Kidney (tissue), 14 donors: ENCODE results near the gene HSPH1. TPM values are rescaled to one million over a fixed set of nuclear protein-coding genes. Genes with fewer than 3 reads are reported as not detected.

Experiments
- DNase-seq, 5 donors: peaks; one replicate each; pipeline ENCODE4 v3.0.0-alpha.2; 2013 to 2020
- FAIRE-seq: peaks from 2 replicates; lab custom pipeline; 2012; peaks lifted over from hg19 to GRCh38; lab: Jason Lieb, UNC
- H3K27ac ChIP-seq, 2 donors: one replicate each; pipeline ENCODE4 v1.7.0; 2013; ENCODE audit warnings: low read depth in 2 of 2, low read length in 2 of 2, inconsistent platforms in 1 of 2
- H3K27me3 ChIP-seq: one replicate; pipeline ENCODE4 v1.7.1; 2013; ENCODE audit warnings: low read length, inconsistent platforms; ENCODE audit not compliant: control insufficient read depth, insufficient read depth
- H3K36me3 ChIP-seq, 3 donors: one replicate each; pipeline versions ENCODE4 v1.7.0 to v1.7.1; 2013; ENCODE audit warnings: low read length in 3 of 3, control low read depth in 1 of 3, inconsistent platforms in 1 of 3; ENCODE audit not compliant: insufficient read depth in 3 of 3, control insufficient read depth in 2 of 3
- H3K4me1 ChIP-seq, 3 donors: one replicate each; pipeline versions ENCODE4 v1.7.0 to v1.7.1; 2013; ENCODE audit warnings: low read length in 3 of 3, inconsistent platforms in 1 of 3, low read depth in 1 of 3; ENCODE audit not compliant: control insufficient read depth in 2 of 3, insufficient read depth in 2 of 3
- H3K4me3 ChIP-seq, 3 donors: one replicate each; pipeline versions ENCODE4 v1.7.0 to v1.8.1; 2013; ENCODE audit warnings: low read length in 3 of 3, control low read depth in 1 of 3, inconsistent platforms in 1 of 3
- H3K9ac ChIP-seq, 3 donors: one replicate each; pipeline versions ENCODE4 v1.7.0 to v1.7.1; 2013; ENCODE audit warnings: low read length in 3 of 3, control low read depth in 1 of 3, inconsistent platforms in 1 of 3
- H3K9me3 ChIP-seq, 3 donors: one replicate each; pipeline versions ENCODE4 v1.7.0 to v1.7.1; 2013; ENCODE audit warnings: low read length in 3 of 3, control low read depth in 1 of 3, inconsistent platforms in 1 of 3; ENCODE audit not compliant: control insufficient read depth in 2 of 3, insufficient read depth in 1 of 3
- CTCF ChIP-seq: IDR thresholded peaks from 3 replicates; pipeline ENCODE4 v1.5.1; 2012; ENCODE audit warnings: mild to moderate bottlenecking, moderate library complexity, borderline replicate concordance; ENCODE audit not compliant: insufficient read depth; ENCODE audit errors: extremely low read depth
- intact Hi-C: fragments of 100-400 bp; cut with DNase I; formaldehyde crosslinking; loops from one replicate; pipeline ENCODE4 v1.11.1; 2022
- polyA plus RNA-seq: library from polyadenylated mRNA; stranded (reverse); fragments of 350-450 nt; fragmentation: Illumina TruSeq; extraction: RNeasy Lipid Tissue Mini Kit (QIAGEN cat#74804); gene quantifications from one replicate; pipeline ENCODE4 v1.2.3, GENCODE V29; 2014; ENCODE audit warnings: low read depth, low replicate concordance; ENCODE audit not compliant: insufficient read depth
- total RNA-seq: library from RNA; stranded (reverse); fragmentation: NEBNext Ultra II Directional; extraction: Animal tissue kit (Norgen Biotek cat#: 25700); gene quantifications from one replicate; pipeline ENCODE4 v1.2.1, GENCODE V29; 2021
- donor health status: control.
- donor health status: control.
- donor health status: control.
- donor health status: control.
- donor health status: control.
- donor health status: DM: yes; HTN: yes; CAD: no.
- donor health status: Normal renal cell carcinoma (clear cell type).

The HSPH1 gene
- total and polyA plus RNA-seq, 2 donors from 2014 or later, result 46.2 to 66.2 TPM

DNA sequence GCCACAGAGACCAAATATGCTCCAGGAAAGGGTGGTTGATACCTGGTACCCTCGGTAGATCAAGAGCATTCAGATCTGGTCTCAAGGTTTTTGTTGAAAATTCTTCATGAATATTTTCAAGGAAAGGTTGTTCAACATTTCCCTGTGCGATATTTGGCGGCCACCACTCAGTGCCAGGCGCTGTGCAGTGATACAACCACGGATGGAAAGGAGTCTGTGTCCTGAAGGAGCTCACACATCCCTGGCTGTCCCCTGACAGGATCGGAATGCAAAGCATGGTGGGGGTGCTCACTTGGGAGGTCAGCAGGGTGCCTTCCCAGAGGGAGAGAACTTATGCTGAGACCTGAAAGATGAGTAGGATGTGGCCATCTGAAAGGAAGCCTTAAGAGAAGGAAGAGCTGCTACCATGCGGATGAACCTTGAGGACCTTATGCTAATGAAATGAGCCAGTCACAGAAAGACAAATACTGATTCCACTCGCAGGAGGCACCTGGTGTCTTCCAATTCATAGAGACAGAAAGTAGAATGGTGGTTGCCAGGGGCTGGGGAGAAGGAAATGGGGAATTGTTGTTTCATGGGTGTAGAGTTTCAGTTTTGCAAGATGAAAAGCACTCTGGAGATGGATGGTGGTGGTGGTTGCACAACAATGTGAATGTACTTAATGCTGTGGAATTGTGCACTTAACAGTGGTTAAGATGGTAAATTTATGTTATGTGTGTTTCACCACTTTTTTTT is 41.6 kb downstream of the HSPH1 start:
- DNase-seq, result peak in 1 of 5 donors; percentile 6
- H3K9ac ChIP-seq, result no peak overlapping the region
- no peaks in the 10 kb centered on the region for H3K4me1 ChIP-seq
- no peak overlapping the region for H3K27ac ChIP-seq
- FAIRE-seq, result no peak
- H3K4me3 ChIP-seq, result no peak overlapping the region
- no peaks in the 10 kb centered on the region for H3K36me3 ChIP-seq
- no peaks in the 10 kb centered on the region for H3K27me3 ChIP-seq
- TF ChIP-seq CTCF, result no peak
- intact Hi-C loops, result no loop called here
- no peaks in the 10 kb centered on the region for H3K9me3 ChIP-seq

GRCh38 chr13:31119526-31119925 is 42.2 kb downstream of the HSPH1 start:
- intact Hi-C loops, result no loop called here
- DNase-seq (no peak), FAIRE-seq (no peak)
- H3K27me3 ChIP-seq, result no peaks in the 10 kb centered on the region
- H3K27ac ChIP-seq, result no peak overlapping the region
- H3K4me1 ChIP-seq, result no peaks in the 10 kb centered on the region
- H3K4me3 ChIP-seq, result no peak overlapping the region
- TF ChIP-seq CTCF, result no peak
- H3K36me3 ChIP-seq, result no peaks in the 10 kb centered on the region
- no peak overlapping the region for H3K9ac ChIP-seq
- no peaks in the 10 kb centered on the region for H3K9me3 ChIP-seq

DNA sequence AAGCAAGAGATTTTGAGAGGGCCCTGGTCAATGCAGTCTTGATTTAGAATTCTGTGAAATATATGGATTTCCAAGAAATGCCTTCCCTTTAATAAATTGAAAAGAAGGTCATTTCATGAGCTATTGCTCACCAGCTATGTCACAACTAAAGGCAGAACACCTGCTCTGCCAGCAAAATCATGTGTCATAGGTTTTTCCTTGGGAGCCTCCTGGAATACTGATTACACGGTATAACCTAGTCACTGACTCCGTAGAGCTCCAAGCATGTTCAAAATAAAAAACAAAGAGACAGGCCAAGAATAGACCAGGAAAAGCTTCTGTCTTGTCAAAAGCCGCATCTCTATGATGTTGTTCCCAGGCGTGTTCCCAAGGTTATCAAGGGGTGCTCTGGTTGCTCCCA is 45.5 kb downstream of the HSPH1 start:
- Histone ChIP-seq H3K9ac (no peak overlapping the region), H3K27me3 (no peaks in the 10 kb centered on the region), H3K4me3 (no peak overlapping the region), H3K9me3 (no peaks in the 10 kb centered on the region), H3K4me1 (no peaks in the 10 kb centered on the region), H3K36me3 (no peaks in the 10 kb centered on the region), H3K27ac (no peak overlapping the region)
- TF ChIP-seq CTCF, result no peak
- intact Hi-C loops, result no loop called here
- no peak for DNase-seq
- FAIRE-seq, result no peak
